Upper lobe of right lung (tissue), 1 donor: ENCODE results near the gene BPTF. TPM values are rescaled to one million over a fixed set of nuclear protein-coding genes. Genes with fewer than 3 reads are reported as not detected.
"Not testable (repeated sequence)": the region's sequence is repeated elsewhere in the genome, so short reads cannot be mapped to it uniquely, and the experiment has no call there.

Source experiments
- ATAC-seq: fragments of 200-7000 bp; cut with Tn5 transposase; one replicate; pipeline ENCODE4 v1.9.1; 2020; ENCODE audit warnings: mild to moderate bottlenecking, moderate library complexity
- DNase-seq: peaks from one replicate; pipeline ENCODE4 v3.0.0-alpha.2; 2020
- H3K27ac ChIP-seq: fragments of 200-600 bp; one replicate; pipeline ENCODE4 v1.8.0; 2022
- H3K27me3 ChIP-seq: fragments of 200-600 bp; one replicate; pipeline ENCODE4 v1.8.0; 2022; ENCODE audit warnings: mild to moderate bottlenecking
- H3K36me3 ChIP-seq: fragments of 200-600 bp; one replicate; pipeline ENCODE4 v1.8.0; 2022
- H3K4me1 ChIP-seq: fragments of 200-600 bp; one replicate; pipeline ENCODE4 v1.8.0; 2022
- H3K4me3 ChIP-seq: fragments of 200-600 bp; one replicate; pipeline ENCODE4 v1.8.0; 2022; ENCODE audit warnings: mild to moderate bottlenecking
- H3K9me3 ChIP-seq: fragments of 200-600 bp; one replicate; pipeline ENCODE4 v1.8.0; 2022
- CTCF ChIP-seq: fragments of 200-600 bp; IDR thresholded peaks from one replicate; pipeline ENCODE4 v1.8.0; 2022; ENCODE audit warnings: antibody characterized with exemption
- intact Hi-C: fragments of 100-400 bp; cut with DNase I; formaldehyde crosslinking; loops from one replicate; pipeline ENCODE4 v1.11.0; 2022
- total RNA-seq: library from RNA; stranded (reverse); fragmentation: NEBNext Ultra II Directional; extraction: Animal tissue kit (Norgen Biotek cat#: 25700); gene quantifications from one replicate; pipeline ENCODE4 v1.2.1, GENCODE V29; 2021
- donor health status: DM: no; HTN: yes; CAD: no; lungs with severe emphysema.

Gene BPTF
- total RNA-seq, 1 donor from 2014 or later = 91.8 TPM

- DNase-seq = no peak
- H3K4me3 ChIP-seq = no peak overlapping the region
- no peak for ATAC-seq
- no peaks in the 10 kb centered on the region for H3K9me3 ChIP-seq
- no peak for TF ChIP-seq CTCF
- no peaks in the 10 kb centered on the region for H3K36me3 ChIP-seq
- no peaks in the 10 kb centered on the region for H3K27me3 ChIP-seq
- H3K27ac ChIP-seq = no peak overlapping the region
- no peaks in the 10 kb centered on the region for H3K4me1 ChIP-seq
- intact Hi-C loops = no loop called here
Measured at GRCh38 chr17:68013385-68013784, 188.1 kb downstream of the BPTF start.

GRCh38 chr17:68015081-68015723, 189.9 kb downstream of the BPTF start:
- TF ChIP-seq CTCF = no peak
- Histone ChIP-seq H3K27me3 (no peaks in the 10 kb centered on the region), H3K27ac (no peak overlapping the region), H3K4me3 (no peak overlapping the region), H3K4me1 (no peaks in the 10 kb centered on the region), H3K9me3 (no peaks in the 10 kb centered on the region), H3K36me3 (no peaks in the 10 kb centered on the region)
- ATAC-seq (no peak), DNase-seq (no peak)
- intact Hi-C loops = no loop called here

- no peaks in the 10 kb centered on the region for H3K9me3 ChIP-seq
- H3K27me3 ChIP-seq = no peaks in the 10 kb centered on the region
- DNase-seq = no peak
- H3K4me3 ChIP-seq = no peak overlapping the region
- ATAC-seq = no peak
- H3K36me3 ChIP-seq = no peaks in the 10 kb centered on the region
- no peak for TF ChIP-seq CTCF
- H3K4me1 ChIP-seq = peaks cover 6% of the 10 kb centered on the region
- no peak overlapping the region for H3K27ac ChIP-seq
- intact Hi-C loops = no loop called here
Measured at GRCh38 chr17:68016838-68017237, 191.5 kb downstream of the BPTF start.

- H3K27me3 ChIP-seq, H3K4me3 ChIP-seq, H3K9me3 ChIP-seq, intact Hi-C loops, H3K36me3 ChIP-seq, H3K27ac ChIP-seq, DNase-seq, ATAC-seq, H3K4me1 ChIP-seq: not testable (repeated sequence)
Measured at GRCh38 chr17:68018493-68018892, 193.2 kb downstream of the BPTF start.

- ATAC-seq (no peak), DNase-seq (no peak)
- H3K27ac ChIP-seq = no peak overlapping the region
- no peak for TF ChIP-seq CTCF
- peak overlapping the region; percentile 19 for H3K4me3 ChIP-seq
- intact Hi-C loops = no loop called here
- H3K27me3 ChIP-seq = no peaks in the 10 kb centered on the region
- H3K9me3 ChIP-seq = no peaks in the 10 kb centered on the region
- no peaks in the 10 kb centered on the region for H3K36me3 ChIP-seq
- H3K4me1 ChIP-seq = peaks cover 6% of the 10 kb centered on the region
Measured at GRCh38 chr17:68019336-68019674, 194.0 kb downstream of the BPTF start.

- intact Hi-C loops = no loop called here
- peak; percentile 97 for DNase-seq
- Histone ChIP-seq H3K9me3 (no peaks in the 10 kb centered on the region), H3K4me3 (peak overlapping the region; percentile 67), H3K27me3 (no peaks in the 10 kb centered on the region), H3K4me1 (peaks cover 6% of the 10 kb centered on the region), H3K27ac (peak overlapping the region; percentile 88), H3K36me3 (no peaks in the 10 kb centered on the region)
- ATAC-seq = peak; percentile 99
- TF ChIP-seq CTCF = peak; percentile 50
Measured at GRCh38 chr17:68019675-68020408, 194.5 kb downstream of the BPTF start.
